Middle frontal gyrus (tissue), 1 donor: ENCODE measurements around the gene BRCA1.
"Not testable (repeated sequence)": the region's sequence is repeated elsewhere in the genome, so short reads cannot be mapped to it uniquely, and the experiment has no call there.

Source experiments
- DNase-seq: peaks from one replicate; pipeline ENCODE4 v3.0.0-alpha.2; 2015; ENCODE audit warnings: low spot score; ENCODE audit errors: extremely low spot score

The BRCA1 gene

DNA sequence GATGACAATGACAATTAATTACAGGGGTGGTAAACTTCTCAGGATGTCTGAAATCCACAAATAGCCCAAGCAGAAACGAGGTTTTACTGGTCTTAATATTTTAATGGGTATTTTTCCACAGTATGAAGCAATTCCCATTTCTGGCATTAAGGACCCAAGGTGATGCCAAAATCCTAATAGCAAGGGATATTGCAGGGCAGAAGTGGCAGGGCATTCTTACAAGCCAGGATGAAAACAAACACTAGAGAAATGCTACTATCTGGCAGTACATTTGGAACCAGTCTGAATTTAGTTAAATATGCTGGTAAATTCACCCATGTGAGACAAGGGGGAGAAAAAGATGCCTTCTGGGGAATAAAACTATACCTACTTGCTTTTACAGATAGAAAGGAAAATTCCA lies 54.9 kb downstream of the BRCA1 start:
- DNase-seq, result no peak

DNA sequence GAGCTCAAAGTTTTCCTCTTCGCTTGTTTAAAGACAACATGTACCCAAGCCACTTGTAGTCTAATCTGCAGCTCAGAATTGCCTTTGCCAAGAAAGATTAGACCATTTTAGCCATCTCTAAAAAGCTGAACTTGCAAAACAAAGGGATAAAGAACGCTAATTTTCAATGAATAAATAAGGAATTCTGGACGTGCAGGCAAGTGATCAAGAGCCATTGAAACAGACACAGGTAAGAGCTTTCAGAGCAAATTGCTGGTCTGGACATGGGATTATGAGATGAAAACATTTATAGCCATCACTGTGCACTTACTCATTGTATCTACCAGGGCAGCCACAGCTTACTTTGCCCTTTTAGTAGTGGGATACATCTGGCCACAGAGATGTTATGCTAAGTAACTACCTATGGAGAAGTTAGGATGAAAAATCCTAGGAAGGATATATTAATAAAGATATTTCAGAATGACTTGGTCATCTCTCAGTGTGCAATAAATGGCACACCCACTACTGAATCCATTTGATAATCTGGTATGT lies 55.7 kb downstream of the BRCA1 start:
- no peak for DNase-seq

DNA sequence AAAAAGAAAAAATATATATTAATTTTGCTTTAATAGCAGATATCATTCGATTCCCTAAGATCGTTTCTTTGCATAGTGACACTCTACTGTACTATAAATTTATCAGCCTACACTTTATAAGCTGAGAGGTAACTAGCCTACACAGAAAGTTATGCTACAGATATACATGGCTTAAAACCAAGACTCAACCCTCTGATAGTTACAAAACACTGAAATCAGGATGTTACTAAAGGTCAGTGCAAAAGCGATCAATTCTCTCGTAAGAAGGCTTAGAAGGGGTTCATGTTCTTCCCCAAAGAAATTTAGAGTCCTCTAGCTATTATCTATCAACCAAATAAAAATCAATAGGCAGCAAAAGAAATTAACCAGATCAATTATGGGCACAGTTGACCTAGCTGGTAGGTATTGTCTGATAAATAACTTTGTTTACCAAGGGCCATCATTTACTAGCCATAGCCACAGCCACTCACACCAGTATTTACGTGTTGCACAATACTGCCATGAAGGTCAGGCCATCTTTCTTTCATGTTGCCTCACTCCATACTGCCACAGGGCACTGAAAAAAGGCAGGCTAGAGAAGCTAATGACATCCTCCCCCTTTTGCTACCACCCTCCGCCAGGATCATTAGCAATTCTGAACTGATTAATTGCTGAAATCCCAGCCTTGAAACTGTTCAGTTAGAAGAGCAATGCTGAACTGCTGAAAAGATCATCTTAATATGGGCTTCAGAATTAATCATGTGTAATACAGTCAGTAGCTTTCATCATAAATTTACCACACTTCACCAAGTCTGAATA lies 56.4 kb downstream of the BRCA1 start:
- DNase-seq, result no peak

DNA sequence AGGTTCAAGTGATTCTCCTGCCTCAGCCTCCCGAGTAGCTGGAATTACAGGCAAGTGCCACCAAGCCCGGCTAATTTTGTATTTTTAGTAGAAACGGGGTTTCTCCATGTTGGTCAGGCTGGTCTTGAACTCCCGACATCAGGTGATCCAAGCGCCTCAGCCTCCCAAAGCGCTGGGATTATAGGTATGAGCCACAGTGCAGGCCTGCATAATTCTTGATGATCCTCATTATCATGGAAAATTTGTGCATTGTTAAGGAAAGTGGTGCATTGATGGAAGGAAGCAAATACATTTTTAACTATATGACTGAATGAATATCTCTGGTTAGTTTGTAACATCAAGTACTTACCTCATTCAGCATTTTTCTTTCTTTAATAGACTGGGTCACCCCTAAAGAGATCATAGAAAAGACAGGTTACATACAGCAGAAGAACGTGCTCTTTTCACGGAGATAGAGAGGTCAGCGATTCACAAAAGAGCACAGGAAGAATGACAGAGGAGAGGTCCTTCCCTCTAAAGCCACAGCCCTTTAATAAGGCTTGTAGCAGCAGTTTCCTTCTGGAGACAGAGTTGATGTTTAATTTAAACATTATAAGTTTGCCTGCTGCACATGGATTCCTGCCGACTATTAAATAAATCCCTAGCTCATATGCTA lies 62.1 kb downstream of the BRCA1 start:
- DNase-seq, result no peak

DNA sequence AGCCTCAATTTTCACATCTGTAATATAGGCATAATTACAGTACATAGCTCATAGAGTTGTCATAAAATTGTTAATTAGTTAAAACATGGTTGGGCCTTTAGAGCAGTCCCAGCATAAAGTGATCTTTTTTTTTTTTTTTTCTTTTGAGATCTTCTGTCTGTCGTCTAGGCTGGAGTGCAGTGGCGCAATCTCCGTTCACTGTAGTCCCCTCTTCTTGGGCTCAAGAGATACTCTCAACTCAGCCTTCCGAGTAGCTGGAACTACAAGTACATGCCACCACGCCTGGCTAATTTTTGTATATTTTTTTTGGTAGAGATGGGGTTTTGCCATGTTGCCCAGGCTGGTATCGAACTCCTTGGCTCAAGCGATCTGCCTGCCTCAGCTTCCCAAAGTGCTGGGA lies 69.1 kb downstream of the BRCA1 start:
- DNase-seq, result no peak

DNA sequence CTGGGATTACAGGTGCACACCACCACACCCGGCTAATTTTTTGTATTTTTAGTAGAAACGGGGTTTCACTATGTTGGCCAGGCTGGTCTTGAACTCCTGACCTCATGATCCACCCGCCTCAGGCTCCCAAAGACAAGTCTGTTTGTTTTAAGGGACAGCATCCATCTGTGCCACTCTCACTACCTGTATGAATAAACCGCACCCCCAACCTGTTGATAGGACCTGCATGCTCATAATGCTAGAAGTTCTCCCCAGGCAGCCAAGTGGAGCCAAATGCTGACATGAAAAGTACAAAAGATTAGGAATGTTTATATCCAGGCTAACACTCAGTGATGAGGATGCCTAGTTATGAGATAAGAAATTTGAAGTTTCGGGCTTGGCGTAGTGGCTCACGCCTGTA lies 72.2 kb downstream of the BRCA1 start:
- not testable (repeated sequence) for DNase-seq

DNA sequence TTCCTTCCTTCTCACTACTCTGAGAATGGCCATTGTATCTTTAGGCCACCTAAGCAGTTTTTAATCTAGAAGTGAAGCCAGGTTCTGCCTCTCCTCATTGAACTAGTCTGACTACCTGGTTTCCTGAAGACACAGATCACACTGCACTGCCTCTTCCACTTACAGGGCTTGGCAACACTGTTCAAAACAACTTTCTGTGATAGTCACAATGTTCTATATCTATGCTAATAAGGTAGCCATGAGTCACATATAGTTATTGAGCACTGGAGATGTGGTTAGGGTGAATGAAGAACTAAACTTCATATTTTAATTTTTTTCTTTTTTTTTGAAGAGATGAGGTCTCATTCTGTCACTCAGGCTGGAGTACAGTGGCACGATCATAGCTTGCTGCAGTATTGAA lies 73.2 kb downstream of the BRCA1 start:
- no peak for DNase-seq

DNA sequence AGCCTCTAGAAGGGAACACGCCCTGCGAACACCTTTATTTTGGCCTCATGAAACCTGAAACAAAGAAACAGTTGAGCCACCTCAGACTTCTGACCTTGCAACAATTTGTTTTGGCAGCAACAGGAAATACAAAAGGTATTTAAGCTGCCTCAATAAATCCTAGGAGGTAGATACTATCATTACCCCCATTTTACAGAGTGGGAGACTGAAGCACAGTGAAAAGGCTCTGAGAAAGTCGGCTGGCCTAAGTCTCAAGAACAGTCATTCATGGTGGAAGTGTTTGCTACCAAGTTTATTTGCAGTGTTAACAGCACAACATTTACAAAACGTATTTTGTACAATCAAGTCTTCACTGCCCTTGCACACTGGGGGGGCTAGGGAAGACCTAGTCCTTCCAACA lies 81.1 kb downstream of the BRCA1 start:
- DNase-seq, result no peak

DNA sequence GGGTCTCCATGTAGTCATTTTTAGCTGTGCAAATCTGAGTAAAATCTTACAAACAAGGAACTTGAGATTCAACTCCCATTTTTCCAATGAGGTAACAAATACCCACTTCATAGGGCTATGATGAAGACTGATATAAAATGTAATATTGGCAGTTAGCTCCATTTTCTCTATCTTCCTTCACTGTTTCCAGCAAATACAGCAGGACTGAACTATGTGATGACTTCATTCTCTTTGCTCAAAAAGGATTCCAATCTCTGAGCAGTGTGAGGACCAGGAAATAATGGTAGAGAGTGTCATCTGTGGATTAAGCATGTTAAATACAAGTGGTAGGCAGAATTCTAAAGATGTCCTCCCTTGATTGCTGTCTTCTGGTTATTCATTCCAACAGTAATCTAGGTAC lies 81.9 kb downstream of the BRCA1 start:
- DNase-seq, result no peak

DNA sequence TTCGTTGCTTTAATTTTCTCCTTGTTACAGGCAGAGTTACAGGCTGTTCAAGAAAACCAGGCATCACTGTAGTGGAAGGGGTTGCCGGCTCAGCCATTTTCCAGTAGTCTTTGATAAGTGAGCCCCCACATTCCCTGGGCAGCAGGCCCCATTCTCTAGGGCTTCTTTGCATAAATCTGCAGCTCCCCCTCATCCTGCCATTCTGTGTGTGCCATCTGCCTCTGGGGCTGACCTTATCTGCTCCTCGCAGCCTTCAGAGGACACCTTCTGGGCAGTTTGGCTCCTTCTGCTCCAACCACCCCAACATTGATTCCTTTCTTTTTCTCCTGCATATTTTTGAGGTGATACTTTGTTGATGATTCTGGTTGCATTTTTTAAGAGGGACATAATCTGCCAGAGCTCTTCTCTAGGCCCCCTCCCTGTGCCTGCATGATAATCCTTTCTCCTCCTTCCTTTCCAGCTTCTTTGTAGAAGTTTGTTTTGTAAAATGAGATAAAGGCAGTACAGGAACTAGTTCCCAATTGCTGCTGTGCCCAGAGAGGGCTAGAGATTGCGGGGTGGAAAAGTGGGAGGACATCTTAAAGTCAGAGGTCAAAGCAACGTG lies 83.0 kb downstream of the BRCA1 start:
- no peak for DNase-seq

DNA sequence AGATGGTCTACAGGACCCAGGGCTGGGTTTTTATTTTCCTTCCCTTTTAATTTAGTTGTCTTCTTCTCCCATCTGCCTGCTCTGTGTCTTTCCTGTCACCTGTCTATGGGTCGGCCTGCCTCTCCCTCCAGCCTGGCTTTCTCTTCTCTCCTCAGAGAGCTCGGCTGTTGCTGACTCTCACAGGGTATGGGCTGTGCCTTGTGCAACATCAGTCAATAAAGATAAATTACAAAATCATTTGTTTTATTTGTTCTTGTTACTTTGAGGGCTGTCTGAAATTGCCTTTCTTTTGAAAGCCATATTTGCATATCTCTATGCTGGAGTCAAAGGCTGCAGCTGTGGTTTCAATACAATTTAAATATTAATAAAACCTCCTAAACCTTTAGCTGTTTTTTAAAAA lies 84.5 kb downstream of the BRCA1 start:
- DNase-seq, result no peak

DNA sequence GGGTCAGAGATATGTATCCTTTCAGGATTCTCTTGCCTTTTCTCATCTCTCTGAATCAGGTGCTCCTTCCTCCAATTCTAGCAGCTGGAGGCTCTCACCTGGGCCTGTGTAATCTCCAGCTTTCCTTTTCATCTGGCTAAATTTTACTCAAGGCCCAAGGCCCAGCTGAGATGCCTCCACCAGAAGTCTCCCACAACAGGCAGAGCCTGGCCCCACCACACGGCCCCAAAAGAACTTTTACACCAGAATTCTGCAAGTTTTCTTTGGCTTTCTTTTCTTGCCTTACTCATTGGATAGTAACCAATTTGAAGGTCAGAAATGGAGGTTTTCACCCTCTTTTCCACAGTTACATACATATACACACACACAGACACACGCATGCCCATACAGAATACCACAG lies 85.5 kb downstream of the BRCA1 start:
- DNase-seq, result no peak

DNA sequence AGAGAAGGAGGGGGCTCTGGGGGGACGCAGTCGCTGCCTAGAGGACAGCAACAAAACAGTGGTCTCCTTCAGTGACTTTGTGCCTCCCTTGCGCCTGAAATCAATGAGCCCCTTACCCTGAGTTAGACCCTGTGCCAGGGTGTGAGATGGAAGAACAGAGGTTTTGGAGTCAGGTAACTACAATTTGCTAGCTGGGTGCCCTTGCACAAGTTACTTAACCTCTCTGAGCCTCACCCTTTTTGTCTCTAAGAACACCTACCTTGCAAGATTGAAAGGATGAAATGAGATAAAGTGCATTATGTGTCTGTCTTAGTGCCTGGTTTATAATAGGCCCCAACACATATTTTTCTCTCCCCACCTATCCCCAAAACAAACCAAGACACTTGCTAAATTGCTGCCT lies 90.3 kb downstream of the BRCA1 start:
- no peak for DNase-seq

DNA sequence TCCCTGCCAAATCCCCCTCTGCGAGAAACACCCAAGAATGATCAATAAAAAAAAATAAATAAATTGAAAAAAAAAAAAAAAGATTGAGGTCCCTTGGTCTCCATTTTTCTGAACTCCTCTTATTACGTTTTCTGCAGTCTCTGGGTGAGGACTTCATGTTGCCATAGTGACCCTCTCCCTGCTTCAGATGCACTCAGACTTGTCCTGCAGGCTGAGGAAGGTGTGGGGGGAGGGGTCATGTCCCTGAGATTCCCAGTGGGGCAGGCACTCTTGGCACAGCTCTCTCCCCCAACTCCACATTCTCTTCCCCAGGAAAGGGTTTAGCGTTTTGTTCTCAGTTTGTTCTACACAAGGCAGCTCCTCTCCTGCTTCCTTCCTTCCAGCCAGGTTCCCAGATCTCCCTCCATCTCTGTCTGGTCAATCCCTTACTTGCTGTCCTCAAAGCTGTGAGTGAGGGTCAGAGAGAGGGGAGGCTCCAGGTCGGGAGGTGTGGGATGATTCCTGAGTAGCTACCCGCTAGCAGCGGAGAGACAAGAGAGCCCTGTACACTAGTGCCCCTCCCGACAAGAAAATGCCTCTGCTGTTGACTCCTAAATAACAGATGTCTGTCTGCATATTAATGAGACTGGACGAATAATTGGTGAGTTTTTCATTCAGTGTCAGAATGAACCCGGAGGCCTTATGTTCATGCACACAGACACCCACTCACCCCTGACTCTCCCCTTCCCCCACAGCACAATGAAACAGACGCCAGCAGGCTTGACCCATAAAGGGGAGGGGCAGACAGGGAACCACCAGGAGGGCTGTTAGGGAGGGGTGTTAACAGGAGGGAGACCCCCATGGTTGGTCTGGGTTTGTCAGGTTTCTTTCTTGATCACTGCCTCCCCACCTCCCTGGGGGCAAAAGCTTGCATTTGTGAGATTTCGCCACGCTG lies 90.9 kb downstream of the BRCA1 start:
- DNase-seq, result no peak

DNA sequence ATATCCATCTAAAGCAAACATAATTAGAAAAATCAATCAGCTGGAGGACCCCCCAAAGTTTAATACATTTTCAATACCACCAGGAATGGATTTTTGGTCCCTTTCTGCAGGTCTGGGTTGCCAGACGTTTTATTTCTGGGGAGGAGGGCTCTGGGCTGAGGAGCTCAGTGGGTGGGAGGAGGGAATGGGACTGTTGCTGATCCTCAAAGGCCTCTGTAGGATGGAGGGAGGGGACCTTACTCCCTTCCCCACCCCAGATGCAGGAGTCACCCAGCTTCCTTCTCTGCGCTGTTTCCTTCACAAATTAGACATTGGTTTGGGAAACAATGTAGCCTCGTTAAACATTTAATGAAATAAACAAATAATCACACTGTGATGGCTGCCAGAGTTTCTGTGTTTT lies 93.5 kb downstream of the BRCA1 start:
- DNase-seq, result no peak

DNA sequence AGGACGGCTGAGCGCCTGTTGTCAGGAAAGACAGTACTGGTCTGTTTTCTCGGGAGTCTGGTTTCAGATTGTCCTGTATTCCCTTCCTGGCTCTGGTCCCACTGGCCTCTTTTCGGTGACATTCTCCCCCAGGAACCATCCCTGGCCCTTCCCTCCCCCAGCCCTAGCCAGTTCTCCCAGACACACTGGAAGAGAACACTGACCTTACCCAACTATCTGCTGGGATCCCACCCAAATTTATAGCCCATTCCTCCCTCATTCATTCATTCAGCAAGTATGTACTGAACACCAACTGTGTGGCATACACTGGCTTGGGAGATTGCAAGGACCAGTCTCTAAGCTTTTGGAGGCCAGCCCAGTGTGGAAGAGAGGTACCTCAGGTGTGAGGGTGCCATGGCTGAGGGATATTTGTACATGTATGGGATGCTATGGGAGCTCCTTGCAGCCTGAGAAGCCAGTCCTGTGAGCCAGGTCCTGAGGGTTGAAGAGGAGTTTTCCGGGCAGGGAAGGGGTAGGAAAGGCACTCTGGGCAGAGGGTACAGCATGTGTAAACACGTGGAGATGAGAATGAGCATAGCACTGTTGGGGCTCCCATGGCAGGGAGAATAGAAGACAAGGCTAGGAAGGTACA lies 94.9 kb downstream of the BRCA1 start:
- DNase-seq, result no peak

DNA sequence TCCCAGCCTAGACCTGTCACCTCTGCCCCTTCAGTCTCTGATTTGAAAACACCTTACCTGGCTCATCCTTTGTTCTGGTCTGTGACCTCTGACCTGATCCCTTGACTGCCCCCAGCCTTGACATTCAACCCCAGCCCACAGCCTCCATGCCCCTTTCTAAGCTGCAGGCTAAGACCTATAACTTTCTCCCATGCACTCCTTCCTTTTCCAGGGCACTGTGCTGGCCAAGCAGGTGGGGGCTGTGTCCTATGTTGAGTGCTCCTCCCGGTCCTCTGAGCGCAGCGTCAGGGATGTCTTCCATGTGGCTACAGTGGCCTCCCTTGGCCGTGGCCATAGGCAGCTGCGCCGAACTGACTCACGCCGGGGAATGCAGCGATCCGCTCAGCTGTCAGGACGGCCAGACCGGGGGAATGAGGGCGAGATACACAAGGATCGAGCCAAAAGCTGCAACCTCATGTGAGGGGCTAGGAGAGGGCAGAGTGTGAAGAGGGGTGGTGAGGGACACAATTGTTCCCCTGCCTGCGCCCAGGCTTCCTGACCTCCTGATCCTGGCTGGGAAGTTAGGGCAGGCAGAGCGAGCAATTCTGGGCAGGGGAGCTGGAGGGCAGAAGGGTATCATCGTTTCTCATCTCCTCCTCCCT lies 96.8 kb downstream of the BRCA1 start:
- DNase-seq, result no peak

DNA sequence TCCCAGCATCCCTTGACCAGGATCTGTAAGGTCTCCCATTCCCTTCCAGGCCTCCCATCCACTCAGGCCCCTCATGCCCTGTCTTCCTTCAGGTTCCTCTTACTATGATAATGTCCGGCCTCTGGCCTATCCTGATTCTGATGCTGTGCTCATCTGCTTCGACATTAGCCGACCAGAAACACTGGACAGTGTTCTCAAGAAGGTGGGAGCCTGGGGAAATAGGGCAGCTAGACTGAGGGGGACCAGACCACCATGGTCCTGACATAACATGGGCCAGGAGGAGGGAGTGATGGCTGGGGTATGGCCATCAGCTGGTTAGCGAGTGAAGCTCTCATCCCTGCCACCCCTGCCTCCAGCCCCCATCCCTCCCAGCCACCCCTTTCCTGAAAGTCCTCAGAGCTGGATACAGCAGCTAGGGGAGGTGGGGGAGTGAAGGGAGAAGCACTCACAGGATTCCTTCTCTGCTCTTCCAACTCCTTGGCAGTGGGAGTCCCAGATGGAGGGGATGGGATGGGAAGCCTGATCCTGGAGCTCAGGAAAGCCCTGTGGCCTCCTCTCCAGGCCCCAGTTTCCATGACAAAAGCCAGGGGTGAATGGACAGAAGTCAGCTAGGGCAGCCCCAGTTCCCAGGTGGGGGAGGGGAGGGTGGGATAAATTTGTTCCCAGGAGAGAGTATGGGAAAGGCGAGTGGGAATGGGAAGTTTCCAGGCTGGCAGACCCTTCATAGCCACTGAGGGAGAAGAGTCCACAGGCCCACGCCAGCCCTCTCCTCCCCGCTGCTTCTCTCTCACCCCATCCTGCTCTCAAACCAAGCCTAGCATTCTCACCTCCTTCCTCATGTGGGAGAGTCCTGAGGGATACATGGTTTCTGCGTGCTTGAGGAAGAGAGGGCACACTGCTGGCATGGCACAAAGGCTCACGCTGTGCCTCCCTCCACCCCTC lies 97.8 kb downstream of the BRCA1 start:
- no peak for DNase-seq

DNA sequence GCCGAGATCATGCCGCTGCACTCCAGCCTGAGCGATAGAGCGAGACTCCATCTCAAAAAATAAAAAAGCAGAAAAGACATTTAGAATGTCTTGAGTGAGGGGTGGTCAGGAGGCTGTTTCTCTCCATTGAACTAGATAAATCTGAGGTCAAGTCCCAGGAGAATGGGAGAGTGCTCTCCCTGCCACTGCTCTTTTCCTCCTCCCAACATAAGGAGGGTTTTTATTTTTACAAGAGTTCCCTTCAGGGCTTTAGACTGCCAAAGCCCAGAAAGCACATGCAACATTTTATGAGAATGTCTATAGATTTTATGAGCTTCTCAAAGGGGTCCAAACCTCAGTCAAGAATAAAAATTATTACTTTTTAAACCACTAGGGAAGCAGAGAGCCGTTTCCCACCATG lies 98.6 kb downstream of the BRCA1 start:
- DNase-seq, result no peak
